ENCODE measurements around the gene WDHD1. TPM values are rescaled to one million over a fixed set of nuclear protein-coding genes. Genes with fewer than 3 reads are reported as not detected.
"Not testable (repeated sequence)": the region's sequence is repeated elsewhere in the genome, so short reads cannot be mapped to it uniquely, and the experiment has no call there.

The WDHD1 gene
- total and polyA plus RNA-seq, 5 donors from 2014 or later = 1.7 to 4.7 (median 3.1) TPM

DNA sequence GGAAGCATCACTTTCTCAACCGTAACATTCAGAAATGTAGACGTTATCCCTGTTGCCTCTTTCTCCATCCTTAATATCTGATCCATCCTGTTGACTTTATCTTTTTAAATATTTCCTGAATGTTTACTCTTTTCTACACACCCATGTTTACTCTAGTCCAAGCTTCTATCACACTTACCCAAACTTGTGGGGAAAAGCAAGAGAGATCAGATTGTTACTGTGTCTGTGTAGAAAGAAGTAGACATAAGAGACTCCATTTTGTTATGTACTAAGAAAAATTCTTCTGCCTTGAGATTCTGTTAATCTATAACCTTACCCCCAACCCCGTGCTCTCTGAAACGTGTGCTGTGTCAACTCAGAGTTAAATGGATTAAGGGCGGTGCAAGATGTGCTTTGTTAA is 2.5 kb downstream of the WDHD1 start:
- H3K4me1 Mint-ChIP-seq = peaks cover 39 to 58% (median 47%) of the 10 kb centered on the region in 4 donors
- not testable (repeated sequence) for DNase-seq

DNA sequence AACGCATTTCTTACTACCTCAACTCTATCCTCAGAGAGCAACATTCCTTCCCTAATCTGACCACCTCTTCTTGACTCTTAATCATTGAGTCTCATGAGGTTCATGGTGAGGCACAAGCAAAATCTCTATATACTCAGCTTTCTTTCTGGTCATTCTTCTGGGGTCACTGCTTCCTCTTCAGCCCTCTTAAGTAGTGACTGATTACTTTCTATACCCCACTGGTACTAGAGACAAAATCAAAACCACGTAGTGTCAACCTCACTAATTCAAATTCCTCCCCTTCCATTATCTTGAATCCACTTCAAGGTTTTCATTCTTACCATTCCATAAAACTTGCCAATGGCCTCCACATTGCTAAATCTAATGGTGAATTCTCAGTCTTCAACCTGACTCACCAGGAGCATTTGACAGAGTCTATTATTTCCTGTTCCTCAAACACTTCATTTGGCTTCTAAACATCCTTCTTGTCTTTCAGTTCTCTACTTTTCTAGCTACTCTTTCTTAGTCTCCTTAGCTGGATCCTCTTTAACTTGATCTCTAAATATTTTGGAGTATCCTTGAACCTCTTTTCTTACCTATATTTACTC is 6.8 kb downstream of the WDHD1 start:
- Mint-ChIP-seq H3K27ac (peak overlapping the region; percentile 42 to 79 (median 48)), H3K27me3 (no peaks in the 10 kb centered on the region)

More for the DNA sequence above, 2.5 kb downstream of the WDHD1 start:
- H3K27ac ChIP-seq (ENCODE audit: insufficient read depth, low read length, poor library complexity, severe bottlenecking); H3K27ac Mint-ChIP-seq; H3K9me3 ChIP-seq (ENCODE audit: control insufficient read depth in 2 of 2, low read length in 2 of 2); H3K36me3 ChIP-seq (ENCODE audit: control insufficient read depth, insufficient read depth, low read length); ATAC-seq (ENCODE audit: low read depth in 2 of 2); H3K4me3 ChIP-seq (ENCODE audit: low read depth, low read length); H3K9me3 Mint-ChIP-seq; H3K27me3 Mint-ChIP-seq; H3K27me3 ChIP-seq (ENCODE audit: control insufficient read depth, insufficient read depth, low read length); H3K36me3 Mint-ChIP-seq: not testable (repeated sequence)
- peak overlapping the region in 1 of 4 donors; percentile 51 for H3K4me3 Mint-ChIP-seq
- H3K4me1 ChIP-seq (ENCODE audit: control insufficient read depth, insufficient read depth, low read length, poor library complexity, severe bottlenecking) = peaks cover 26% of the 10 kb centered on the region

DNA sequence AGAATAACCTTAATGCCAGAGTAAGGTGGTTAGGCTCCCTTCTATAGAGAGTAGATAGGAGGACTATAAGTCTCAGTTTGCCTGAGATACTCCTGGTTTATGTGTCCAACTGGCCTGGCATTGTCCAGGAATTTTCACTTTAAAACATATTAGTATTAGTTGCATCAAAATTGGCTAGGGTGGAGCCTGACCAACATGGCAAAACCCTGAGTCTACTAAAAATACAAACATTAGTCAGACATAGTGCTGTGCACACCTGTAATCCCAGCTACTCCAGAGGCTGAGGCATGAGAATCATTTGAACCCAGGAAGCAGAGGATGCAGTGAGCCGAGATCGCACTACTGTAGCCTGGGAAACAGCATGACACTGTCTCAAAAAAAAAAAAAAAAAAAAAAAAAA is 11.9 kb downstream of the WDHD1 start:
- Histone ChIP-seq H3K36me3 (ENCODE audit: control insufficient read depth, insufficient read depth, low read length) (no peaks in the 10 kb centered on the region), H3K27me3 (ENCODE audit: control insufficient read depth, insufficient read depth, low read length) (no peaks in the 10 kb centered on the region), H3K9me3 (ENCODE audit: control insufficient read depth in 2 of 2, low read length in 2 of 2) (no peaks in the 10 kb centered on the region), H3K4me1 (ENCODE audit: control insufficient read depth, insufficient read depth, low read length, poor library complexity, severe bottlenecking) (no peaks in the 10 kb centered on the region), H3K4me3 (ENCODE audit: low read depth, low read length) (no peak overlapping the region), H3K27ac (ENCODE audit: insufficient read depth, low read length, poor library complexity, severe bottlenecking) (no peak overlapping the region)
- Mint-ChIP-seq H3K36me3 (peaks cover 11% of the 10 kb centered on the region), H3K9me3 (peaks cover 0 to 2% (median 0%) of the 10 kb centered on the region in 7 donors), H3K27me3 (no peaks in the 10 kb centered on the region), H3K27ac (no peak overlapping the region), H3K4me3 (no peak overlapping the region), H3K4me1 (peaks cover 1 to 10% (median 5%) of the 10 kb centered on the region in 4 donors)
- ATAC-seq (ENCODE audit: low read depth in 2 of 2) = no peak
- no peak for DNase-seq

More for the DNA sequence above, 6.8 kb downstream of the WDHD1 start:
- DNase-seq (peak in 1 of 3 donors; percentile 18), ATAC-seq (ENCODE audit: low read depth in 2 of 2) (no peak)
- H3K4me1 Mint-ChIP-seq = peaks cover 14 to 25% (median 15%) of the 10 kb centered on the region in 4 donors
- no peaks in the 10 kb centered on the region for H3K9me3 ChIP-seq (ENCODE audit: control insufficient read depth in 2 of 2, low read length in 2 of 2)
- H3K36me3 ChIP-seq (ENCODE audit: control insufficient read depth, insufficient read depth, low read length) = no peaks in the 10 kb centered on the region
- no peak overlapping the region for H3K4me3 Mint-ChIP-seq
- no peaks in the 10 kb centered on the region for H3K27me3 ChIP-seq (ENCODE audit: control insufficient read depth, insufficient read depth, low read length)
- no peak overlapping the region for H3K4me3 ChIP-seq (ENCODE audit: low read depth, low read length)
- peaks cover 3% of the 10 kb centered on the region for H3K4me1 ChIP-seq (ENCODE audit: control insufficient read depth, insufficient read depth, low read length, poor library complexity, severe bottlenecking)
- no peaks in the 10 kb centered on the region for H3K9me3 Mint-ChIP-seq
- no peak overlapping the region for H3K27ac ChIP-seq (ENCODE audit: insufficient read depth, low read length, poor library complexity, severe bottlenecking)
- peaks cover 8% of the 10 kb centered on the region for H3K36me3 Mint-ChIP-seq

DNA sequence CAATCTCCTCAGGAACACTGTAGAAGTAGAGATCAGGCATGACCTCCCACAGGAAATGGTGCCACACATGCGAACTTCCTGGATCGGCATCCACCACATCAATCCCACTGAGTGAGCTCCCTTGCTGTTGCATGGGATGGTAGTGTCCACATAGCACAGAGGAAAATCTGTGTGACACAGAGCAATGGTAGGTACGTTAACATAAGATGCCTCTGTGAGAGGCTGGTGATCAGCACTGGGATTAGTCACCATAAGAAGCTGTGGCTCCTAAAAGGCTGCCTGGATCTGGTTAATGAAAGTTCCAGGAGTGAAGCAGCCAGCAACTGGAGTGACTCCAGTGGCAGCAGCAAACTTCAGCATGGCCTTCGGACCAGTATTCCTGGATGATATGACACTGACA is 21.8 kb downstream of the WDHD1 start:
- DNase-seq (no peak), ATAC-seq (ENCODE audit: low read depth in 2 of 2) (no peak)
- Mint-ChIP-seq H3K27ac (peak overlapping the region in 1 of 3 donors; percentile 72), H3K4me3 (no peak overlapping the region), H3K36me3 (peaks cover 22% of the 10 kb centered on the region), H3K27me3 (no peaks in the 10 kb centered on the region), H3K9me3 (no peaks in the 10 kb centered on the region), H3K4me1 (peaks cover 0 to 3% (median 0%) of the 10 kb centered on the region in 4 donors)
- peaks cover 4% of the 10 kb centered on the region for H3K36me3 ChIP-seq (ENCODE audit: control insufficient read depth, insufficient read depth, low read length)
- H3K4me3 ChIP-seq (ENCODE audit: low read depth, low read length) = no peak overlapping the region
- no peak overlapping the region for H3K27ac ChIP-seq (ENCODE audit: insufficient read depth, low read length, poor library complexity, severe bottlenecking)
- H3K27me3 ChIP-seq (ENCODE audit: control insufficient read depth, insufficient read depth, low read length) = no peaks in the 10 kb centered on the region
- H3K4me1 ChIP-seq (ENCODE audit: control insufficient read depth, insufficient read depth, low read length, poor library complexity, severe bottlenecking) = no peaks in the 10 kb centered on the region
- H3K9me3 ChIP-seq (ENCODE audit: control insufficient read depth in 2 of 2, low read length in 2 of 2) = no peaks in the 10 kb centered on the region

DNA sequence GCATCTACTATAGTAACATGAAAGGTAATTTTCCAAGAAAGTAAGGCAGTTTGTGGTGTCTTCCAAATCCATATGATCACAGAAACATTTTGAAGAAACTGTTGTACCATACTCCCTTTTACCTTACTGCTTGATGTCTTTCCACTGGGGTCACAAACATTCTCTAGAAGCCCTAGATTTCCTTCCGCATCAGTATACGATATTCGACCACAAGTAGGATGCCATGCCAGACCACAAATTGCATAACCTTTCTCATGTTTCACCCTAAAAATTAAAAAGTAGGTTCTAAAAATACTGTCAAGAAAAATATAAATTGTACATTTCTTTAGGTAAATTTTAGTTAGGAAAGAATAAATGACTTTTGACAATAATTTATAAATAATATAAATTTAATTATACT is 26.5 kb downstream of the WDHD1 start:
- no peaks in the 10 kb centered on the region for H3K27me3 ChIP-seq (ENCODE audit: control insufficient read depth, insufficient read depth, low read length)
- H3K4me3 ChIP-seq (ENCODE audit: low read depth, low read length) = no peak overlapping the region
- Mint-ChIP-seq H3K4me3 (no peak overlapping the region), H3K27me3 (no peaks in the 10 kb centered on the region), H3K9me3 (no peaks in the 10 kb centered on the region), H3K36me3 (peaks cover 24% of the 10 kb centered on the region), H3K27ac (no peak overlapping the region), H3K4me1 (peaks cover 0 to 5% (median 2%) of the 10 kb centered on the region in 4 donors)
- no peaks in the 10 kb centered on the region for H3K4me1 ChIP-seq (ENCODE audit: control insufficient read depth, insufficient read depth, low read length, poor library complexity, severe bottlenecking)
- no peaks in the 10 kb centered on the region for H3K9me3 ChIP-seq (ENCODE audit: control insufficient read depth in 2 of 2, low read length in 2 of 2)
- H3K27ac ChIP-seq (ENCODE audit: insufficient read depth, low read length, poor library complexity, severe bottlenecking) = no peak overlapping the region
- DNase-seq (no peak), ATAC-seq (ENCODE audit: low read depth in 2 of 2) (no peak)
- H3K36me3 ChIP-seq (ENCODE audit: control insufficient read depth, insufficient read depth, low read length) = peaks cover 3% of the 10 kb centered on the region

DNA sequence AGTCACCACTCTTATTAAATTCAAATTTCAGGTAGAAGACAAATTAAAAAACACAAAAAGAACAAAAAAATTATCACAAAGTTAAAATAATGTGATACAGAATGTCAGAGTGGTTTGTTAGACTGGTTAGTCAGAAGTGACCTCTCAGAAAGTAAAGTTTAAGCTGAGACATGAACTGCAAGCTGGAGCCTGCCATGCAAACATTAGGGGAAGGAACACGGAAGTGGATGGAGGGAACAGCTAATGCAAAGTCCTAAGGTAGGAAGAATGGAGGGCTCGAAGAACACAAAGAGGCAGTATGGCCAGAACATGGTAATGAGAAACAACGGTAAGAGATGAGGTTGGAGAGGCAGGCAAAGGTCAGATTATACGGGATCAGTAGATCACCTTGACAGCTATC is 41.7 kb downstream of the WDHD1 start:
- Mint-ChIP-seq H3K4me1 (peaks cover 0 to 2% (median 0%) of the 10 kb centered on the region in 4 donors), H3K27ac (no peak overlapping the region), H3K4me3 (no peak overlapping the region), H3K9me3 (no peaks in the 10 kb centered on the region), H3K36me3 (peaks cover 30% of the 10 kb centered on the region), H3K27me3 (no peaks in the 10 kb centered on the region)
- Histone ChIP-seq H3K27ac (ENCODE audit: insufficient read depth, low read length, poor library complexity, severe bottlenecking) (no peak overlapping the region), H3K36me3 (ENCODE audit: control insufficient read depth, insufficient read depth, low read length) (no peaks in the 10 kb centered on the region), H3K9me3 (ENCODE audit: control insufficient read depth in 2 of 2, low read length in 2 of 2) (no peaks in the 10 kb centered on the region), H3K4me1 (ENCODE audit: control insufficient read depth, insufficient read depth, low read length, poor library complexity, severe bottlenecking) (no peaks in the 10 kb centered on the region), H3K4me3 (ENCODE audit: low read depth, low read length) (no peak overlapping the region), H3K27me3 (ENCODE audit: control insufficient read depth, insufficient read depth, low read length) (no peaks in the 10 kb centered on the region)
- DNase-seq = no peak
- no peak for ATAC-seq (ENCODE audit: low read depth in 2 of 2)

DNA sequence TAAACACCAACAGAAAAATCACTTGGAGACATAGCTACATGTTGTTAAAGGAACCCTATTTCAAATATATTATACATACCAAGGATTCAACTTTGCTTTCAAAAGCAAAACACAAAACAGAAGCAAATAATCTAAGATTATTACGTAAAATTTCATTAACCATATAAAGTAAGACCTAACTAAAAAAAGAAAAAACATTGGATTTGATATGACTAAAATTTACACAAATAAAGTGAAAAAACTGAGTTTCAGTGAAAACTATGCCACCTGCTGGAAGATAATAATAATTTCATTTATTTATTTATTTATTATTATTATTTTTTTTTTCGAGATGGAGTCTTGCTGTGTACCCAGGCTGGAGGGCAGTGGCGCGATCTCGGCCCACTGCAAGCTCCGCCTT is 45.2 kb downstream of the WDHD1 start:
- H3K4me3 ChIP-seq (ENCODE audit: low read depth, low read length) = no peak overlapping the region
- no peaks in the 10 kb centered on the region for H3K4me1 ChIP-seq (ENCODE audit: control insufficient read depth, insufficient read depth, low read length, poor library complexity, severe bottlenecking)
- Mint-ChIP-seq H3K27ac (no peak overlapping the region), H3K4me3 (no peak overlapping the region), H3K36me3 (peaks cover 22% of the 10 kb centered on the region), H3K4me1 (peaks cover 0 to 2% (median 0%) of the 10 kb centered on the region in 4 donors), H3K27me3 (no peaks in the 10 kb centered on the region), H3K9me3 (no peaks in the 10 kb centered on the region)
- H3K27me3 ChIP-seq (ENCODE audit: control insufficient read depth, insufficient read depth, low read length) = no peaks in the 10 kb centered on the region
- ATAC-seq (ENCODE audit: low read depth in 2 of 2) = no peak
- H3K27ac ChIP-seq (ENCODE audit: insufficient read depth, low read length, poor library complexity, severe bottlenecking) = no peak overlapping the region
- H3K36me3 ChIP-seq (ENCODE audit: control insufficient read depth, insufficient read depth, low read length) = peaks cover 2% of the 10 kb centered on the region
- H3K9me3 ChIP-seq (ENCODE audit: control insufficient read depth in 2 of 2, low read length in 2 of 2) = no peaks in the 10 kb centered on the region
- DNase-seq = peak in 2 of 3 donors; percentile 14 to 17

DNA sequence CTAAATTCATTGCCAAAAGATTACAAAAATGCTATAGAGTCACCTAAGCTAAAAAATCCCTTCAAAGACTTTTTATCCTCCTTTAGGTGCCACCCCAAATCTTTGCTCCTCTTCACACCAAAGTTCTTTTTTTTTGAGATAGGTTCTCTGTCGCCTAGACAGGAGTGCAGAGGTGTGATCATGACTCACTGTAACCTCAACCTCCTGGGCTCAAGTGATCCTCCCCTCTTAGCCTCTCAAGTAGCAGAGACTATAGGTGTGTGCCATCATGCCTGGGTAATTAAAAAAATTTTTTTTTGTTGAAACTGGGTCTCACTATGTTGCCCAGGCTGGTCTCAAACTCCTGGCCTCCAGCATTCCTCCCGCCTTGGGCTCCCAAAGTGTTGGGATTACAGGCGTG is 47.9 kb downstream of the WDHD1 start:
- Mint-ChIP-seq H3K36me3 (peaks cover 3% of the 10 kb centered on the region), H3K9me3 (no peaks in the 10 kb centered on the region), H3K4me3 (no peak overlapping the region), H3K27me3 (no peaks in the 10 kb centered on the region), H3K4me1 (peaks cover 0 to 5% (median 1%) of the 10 kb centered on the region in 4 donors), H3K27ac (peak overlapping the region in 1 of 3 donors; percentile 10)
- no peak for DNase-seq
- Histone ChIP-seq H3K4me3 (ENCODE audit: low read depth, low read length) (no peak overlapping the region), H3K9me3 (ENCODE audit: control insufficient read depth in 2 of 2, low read length in 2 of 2) (no peaks in the 10 kb centered on the region), H3K27ac (ENCODE audit: insufficient read depth, low read length, poor library complexity, severe bottlenecking) (no peak overlapping the region), H3K27me3 (ENCODE audit: control insufficient read depth, insufficient read depth, low read length) (no peaks in the 10 kb centered on the region), H3K4me1 (ENCODE audit: control insufficient read depth, insufficient read depth, low read length, poor library complexity, severe bottlenecking) (no peaks in the 10 kb centered on the region), H3K36me3 (ENCODE audit: control insufficient read depth, insufficient read depth, low read length) (peaks cover 2% of the 10 kb centered on the region)
- no peak for ATAC-seq (ENCODE audit: low read depth in 2 of 2)

All from CD4-positive, CD25-positive, alpha-beta regulatory T cell (primary cell).